ENCODE measurements around the gene SMIM43. TPM values are rescaled to one million over a fixed set of nuclear protein-coding genes. Genes with fewer than 3 reads are reported as not detected.

Gene SMIM43
- total and polyA plus RNA-seq, 2 experiments from 2014 or later, result not detected

DNA sequence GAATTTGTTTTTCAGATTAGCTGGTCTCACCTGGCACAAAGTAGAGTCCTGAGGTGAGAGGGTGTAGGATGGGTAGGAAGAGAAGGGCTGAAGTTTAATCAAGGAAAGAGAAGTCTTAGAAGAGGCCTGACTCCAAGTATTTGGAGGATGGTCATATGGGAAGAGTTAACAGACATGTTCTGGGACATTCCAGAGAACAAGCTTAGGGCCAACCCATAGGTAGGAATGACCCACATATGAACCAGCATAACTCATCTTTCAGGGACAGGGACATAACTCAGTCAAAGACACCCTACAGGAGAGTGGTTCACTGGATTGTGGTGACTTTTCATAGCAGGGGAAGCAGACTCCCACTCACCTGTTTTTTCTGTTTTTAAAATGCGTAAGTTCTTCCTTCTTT is 40.3 kb downstream of the SMIM43 start:
- H3K9me3 ChIP-seq (ENCODE audit: low read depth), result no peaks in the 10 kb centered on the region
- TF ChIP-seq, protein P1, sequence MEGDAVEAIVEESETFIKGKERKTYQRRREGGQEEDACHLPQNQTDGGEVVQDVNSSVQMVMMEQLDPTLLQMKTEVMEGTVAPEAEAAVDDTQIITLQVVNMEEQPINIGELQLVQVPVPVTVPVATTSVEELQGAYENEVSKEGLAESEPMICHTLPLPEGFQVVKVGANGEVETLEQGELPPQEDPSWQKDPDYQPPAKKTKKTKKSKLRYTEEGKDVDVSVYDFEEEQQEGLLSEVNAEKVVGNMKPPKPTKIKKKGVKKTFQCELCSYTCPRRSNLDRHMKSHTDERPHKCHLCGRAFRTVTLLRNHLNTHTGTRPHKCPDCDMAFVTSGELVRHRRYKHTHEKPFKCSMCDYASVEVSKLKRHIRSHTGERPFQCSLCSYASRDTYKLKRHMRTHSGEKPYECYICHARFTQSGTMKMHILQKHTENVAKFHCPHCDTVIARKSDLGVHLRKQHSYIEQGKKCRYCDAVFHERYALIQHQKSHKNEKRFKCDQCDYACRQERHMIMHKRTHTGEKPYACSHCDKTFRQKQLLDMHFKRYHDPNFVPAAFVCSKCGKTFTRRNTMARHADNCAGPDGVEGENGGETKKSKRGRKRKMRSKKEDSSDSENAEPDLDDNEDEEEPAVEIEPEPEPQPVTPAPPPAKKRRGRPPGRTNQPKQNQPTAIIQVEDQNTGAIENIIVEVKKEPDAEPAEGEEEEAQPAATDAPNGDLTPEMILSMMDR (IDR thresholded peaks at IDR 0.05; ENCODE audit: low read depth, low read length), result no peak

GRCh38 chr4:121721700-121722099 is 43.3 kb downstream of the SMIM43 start:
- Histone ChIP-seq H3K9me3 (ENCODE audit: low read depth) (no peaks in the 10 kb centered on the region), H3K27me3 (no peaks in the 10 kb centered on the region), H3K27ac (no peak overlapping the region), H3K36me3 (no peaks in the 10 kb centered on the region), H3K4me3 (no peak overlapping the region), H3K4me1 (ENCODE audit: low read depth) (no peaks in the 10 kb centered on the region)
- TF ChIP-seq, protein P1 (IDR thresholded peaks at IDR 0.05; ENCODE audit: low read depth, low read length), result no peak
- no peak for DNase-seq (ENCODE audit: low read depth in 1 of 2, low spot score in 1 of 2)

More for the DNA sequence above, 40.3 kb downstream of the SMIM43 start:
- no peak for DNase-seq (ENCODE audit: low read depth in 1 of 2, low spot score in 1 of 2)
- Histone ChIP-seq H3K36me3 (no peaks in the 10 kb centered on the region), H3K27ac (no peak overlapping the region), H3K4me1 (ENCODE audit: low read depth) (no peaks in the 10 kb centered on the region), H3K27me3 (no peaks in the 10 kb centered on the region), H3K4me3 (no peak overlapping the region)

GRCh38 chr4:121720109-121720508 is 44.9 kb downstream of the SMIM43 start:
- Histone ChIP-seq H3K36me3 (no peaks in the 10 kb centered on the region), H3K4me1 (ENCODE audit: low read depth) (no peaks in the 10 kb centered on the region), H3K4me3 (no peak overlapping the region), H3K9me3 (ENCODE audit: low read depth) (no peaks in the 10 kb centered on the region), H3K27me3 (no peaks in the 10 kb centered on the region), H3K27ac (no peak overlapping the region)
- no peak for DNase-seq (ENCODE audit: low read depth in 1 of 2, low spot score in 1 of 2)
- TF ChIP-seq, protein P1 (IDR thresholded peaks at IDR 0.05; ENCODE audit: low read depth, low read length), result no peak

DNA sequence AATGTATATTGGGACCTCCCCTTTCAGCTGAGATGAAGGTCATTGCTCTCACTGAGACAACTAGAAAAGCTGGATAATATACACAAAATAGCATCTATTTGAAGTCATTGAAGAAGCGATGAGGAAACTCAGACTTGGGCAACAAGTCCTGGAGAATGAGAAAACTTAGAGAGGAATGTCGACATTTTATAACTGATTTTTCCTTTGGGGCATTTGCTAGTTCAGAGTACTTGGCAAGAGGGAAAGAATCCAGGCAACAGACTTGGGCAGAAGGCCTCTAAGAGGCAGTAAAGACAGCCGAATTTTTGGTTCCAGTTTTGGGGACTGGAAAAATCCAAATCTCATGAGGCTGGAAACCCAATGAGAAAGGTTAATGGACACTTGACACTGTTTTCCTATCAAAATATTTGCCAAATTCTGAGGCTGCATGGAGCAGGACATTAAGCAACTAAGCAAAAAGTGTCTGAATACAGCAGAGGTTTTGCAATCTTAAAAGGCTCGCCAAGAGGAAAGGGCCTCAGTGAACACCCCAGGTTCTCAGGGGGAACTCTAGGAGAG is 47.2 kb downstream of the SMIM43 start:
- Histone ChIP-seq H3K4me1 (ENCODE audit: low read depth) (no peaks in the 10 kb centered on the region), H3K27ac (no peak overlapping the region), H3K27me3 (no peaks in the 10 kb centered on the region), H3K9me3 (ENCODE audit: low read depth) (no peaks in the 10 kb centered on the region), H3K4me3 (no peak overlapping the region), H3K36me3 (no peaks in the 10 kb centered on the region)
- DNase-seq (ENCODE audit: low read depth in 1 of 2, low spot score in 1 of 2), result peak in 1 of 2 donors; percentile 75
- TF ChIP-seq, protein P1 (IDR thresholded peaks at IDR 0.05; ENCODE audit: low read depth, low read length), result no peak

- no peak overlapping the region for H3K27ac ChIP-seq
- H3K36me3 ChIP-seq, result no peaks in the 10 kb centered on the region
- no peaks in the 10 kb centered on the region for H3K9me3 ChIP-seq (ENCODE audit: low read depth)
- H3K4me1 ChIP-seq (ENCODE audit: low read depth), result peaks cover 5% of the 10 kb centered on the region
- H3K4me3 ChIP-seq, result no peak overlapping the region
- TF ChIP-seq, protein P1 (IDR thresholded peaks at IDR 0.05; ENCODE audit: low read depth, low read length), result no peak
- DNase-seq (ENCODE audit: low read depth in 1 of 2, low spot score in 1 of 2), result no peak
- no peaks in the 10 kb centered on the region for H3K27me3 ChIP-seq
Observed at GRCh38 chr4:121714548-121714947, 50.4 kb downstream of the SMIM43 start.

All from cardiac muscle cell (in vitro differentiated cells and primary cell).